ENCODE results near the gene GCNT1.

GCNT1 gene

GRCh38 chr9:76445976-76446375 is 13.0 kb upstream of the GCNT1 start:
- no peak for ATAC-seq
- TF ChIP-seq TSHZ2 (CRISPR knock-in tag; IDR thresholded peaks at IDR 0.05): no peak
- TF ChIP-seq PATZ1 (CRISPR knock-in tag; IDR thresholded peaks at IDR 0.05; ENCODE audit: borderline replicate concordance): no peak
- no peak for TF ChIP-seq OSR1 (CRISPR knock-in tag; IDR thresholded peaks at IDR 0.05)
- TF ChIP-seq CREB5 (CRISPR knock-in tag; IDR thresholded peaks at IDR 0.05; ENCODE audit: low read depth): no peak
- TF ChIP-seq ZC3H10 (CRISPR knock-in tag; IDR thresholded peaks at IDR 0.05): no peak
- no peak for TF ChIP-seq RARB (CRISPR knock-in tag; IDR thresholded peaks at IDR 0.05)
- no peak for TF ChIP-seq POU6F1 (CRISPR knock-in tag; IDR thresholded peaks at IDR 0.05; ENCODE audit: borderline replicate concordance, low read depth)
- no peak for TF ChIP-seq ARNTL (CRISPR knock-in tag; IDR thresholded peaks at IDR 0.05; ENCODE audit: borderline replicate concordance, low read depth)
- TF ChIP-seq TOX (CRISPR knock-in tag; IDR thresholded peaks at IDR 0.05; ENCODE audit: borderline replicate concordance): no peak
- no peak for TF ChIP-seq PPARA (CRISPR knock-in tag; IDR thresholded peaks at IDR 0.05; ENCODE audit: borderline replicate concordance)
- no peak for TF ChIP-seq ISL1 (CRISPR knock-in tag; IDR thresholded peaks at IDR 0.05)
- TF ChIP-seq BACH2 (CRISPR knock-in tag; IDR thresholded peaks at IDR 0.05; ENCODE audit: borderline replicate concordance): no peak
- TF ChIP-seq SNAI2 (CRISPR knock-in tag; IDR thresholded peaks at IDR 0.05): no peak
- TF ChIP-seq ZFP3 (CRISPR knock-in tag; IDR thresholded peaks at IDR 0.05): no peak
- no peak for TF ChIP-seq CSDC2 (CRISPR knock-in tag; IDR thresholded peaks at IDR 0.05)

GRCh38 chr9:76448501-76448900 is 10.5 kb upstream of the GCNT1 start:
- no peak for TF ChIP-seq OSR1 (CRISPR knock-in tag; IDR thresholded peaks at IDR 0.05)
- TF ChIP-seq CSRNP3 (CRISPR knock-in tag; IDR thresholded peaks at IDR 0.05): no peak
- no peak for TF ChIP-seq CSDC2 (CRISPR knock-in tag; IDR thresholded peaks at IDR 0.05)
- no peak for TF ChIP-seq ZFP30 (CRISPR knock-in tag; IDR thresholded peaks at IDR 0.05)
- TF ChIP-seq ESRRG (CRISPR knock-in tag; IDR thresholded peaks at IDR 0.05): no peak
- no peak for TF ChIP-seq ZFP3 (CRISPR knock-in tag; IDR thresholded peaks at IDR 0.05)
- no peak for ATAC-seq

- no peak for TF ChIP-seq ZNF565 (CRISPR knock-in tag; conservative IDR thresholded peaks at IDR 0.05; ENCODE audit: low read depth)
- TF ChIP-seq SNAI2 (CRISPR knock-in tag; IDR thresholded peaks at IDR 0.05): no peak
- no peak for TF ChIP-seq OSR1 (CRISPR knock-in tag; IDR thresholded peaks at IDR 0.05)
- TF ChIP-seq ZC3H10 (CRISPR knock-in tag; IDR thresholded peaks at IDR 0.05): no peak
- TF ChIP-seq TSHZ2 (CRISPR knock-in tag; IDR thresholded peaks at IDR 0.05): no peak
- no peak for ATAC-seq
Observed at GRCh38 chr9:76451234-76451633, 7.7 kb upstream of the GCNT1 start.
